Activated CD8-positive, alpha-beta memory T cell treated with anti-CD3 and anti-CD28 coated beads, Interleukin-2, amount 10 ng/mL, durations not matched to agents 7 days and 5 days (primary cell): ENCODE data around the gene CHRNA4. TPM values are rescaled to one million over a fixed set of nuclear protein-coding genes. Genes with fewer than 3 reads are reported as not detected.
"Not testable (repeated sequence)": the region's sequence is repeated elsewhere in the genome, so short reads cannot be mapped to it uniquely, and the experiment has no call there.

Source experiments
- ATAC-seq: fragments of 150-1000 bp; cut with Tn5 transposase; one replicate; pipeline ENCODE4 v1.10.0; 2021; ENCODE audit warnings: moderate library complexity
- CTCF ChIA-PET: fragments of 350-600 bp; sonication (Branson Sonifier 250); formaldehyde crosslinking; loops from one replicate; lab custom pipeline; 2021; ENCODE audit warnings: antibody characterized with exemption; lab: Charles Lee
- DNase-seq: peaks from one replicate; pipeline ENCODE4 v3.0.0-alpha.2; 2020
- H3K27ac Mint-ChIP-seq: one replicate; pipeline ENCODE4 v1.8.0; 2021; ENCODE audit warnings: mild to moderate bottlenecking, mixed read lengths
- H3K27me3 Mint-ChIP-seq: one replicate; pipeline ENCODE4 v1.8.0; 2021; ENCODE audit warnings: mixed read lengths
- H3K36me3 Mint-ChIP-seq: one replicate; pipeline ENCODE4 v1.8.0; 2021; ENCODE audit warnings: mild to moderate bottlenecking, mixed read lengths
- H3K4me1 Mint-ChIP-seq: one replicate; pipeline ENCODE4 v1.8.0; 2021; ENCODE audit warnings: mixed read lengths
- H3K4me3 Mint-ChIP-seq: one replicate; pipeline ENCODE4 v1.8.0; 2021; ENCODE audit warnings: mild to moderate bottlenecking, moderate library complexity, mixed read lengths
- H3K9me3 Mint-ChIP-seq: one replicate; pipeline ENCODE4 v1.8.0; 2022; ENCODE audit warnings: low read depth, mixed read lengths
- total RNA-seq, 2 experiments: library from RNA; stranded (reverse); gene quantifications; one replicate each; pipeline ENCODE4 v1.2.3, GENCODE V29; 2021

Gene CHRNA4
- total RNA-seq, 2 experiments from 2014 or later: not detected

- DNase-seq: no peak
- no peak for ATAC-seq
- Mint-ChIP-seq H3K4me1 (no peaks in the 10 kb centered on the region), H3K36me3 (no peaks in the 10 kb centered on the region), H3K9me3 (peaks cover 12% of the 10 kb centered on the region), H3K27ac (no peak overlapping the region), H3K4me3 (no peak overlapping the region), H3K27me3 (peaks cover 2% of the 10 kb centered on the region)
- CTCF ChIA-PET: no interaction called here
These were observed 18.3 kb downstream of the CHRNA4 start for GRCh38 chr20:63342561-63343459.

DNA sequence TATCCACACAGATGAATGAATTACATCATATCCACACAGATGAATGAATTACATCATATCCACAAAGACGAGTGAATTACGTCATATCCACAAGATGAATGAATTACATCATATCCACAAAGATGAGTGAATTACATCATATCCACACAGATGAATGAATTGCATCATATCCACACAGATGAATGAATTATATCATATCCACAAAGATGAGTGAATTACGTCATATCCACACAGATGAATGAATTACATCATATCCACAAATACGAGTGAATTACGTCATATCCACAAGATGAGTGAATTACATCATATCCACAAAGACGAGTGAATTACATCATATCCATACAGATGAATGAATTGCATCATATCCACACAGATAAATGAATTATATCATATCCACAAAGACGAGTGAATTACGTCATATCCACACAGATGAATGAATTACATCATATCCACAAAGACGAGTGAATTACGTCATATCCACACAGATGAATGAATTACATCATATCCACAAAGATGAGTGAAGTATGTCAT, 20.9 kb downstream of the CHRNA4 start:
- not testable (repeated sequence) for H3K36me3 Mint-ChIP-seq

GRCh38 chr20:63339154-63340094, 21.7 kb downstream of the CHRNA4 start:
- H3K27ac Mint-ChIP-seq, H3K36me3 Mint-ChIP-seq, H3K27me3 Mint-ChIP-seq, ATAC-seq, CTCF ChIA-PET, H3K4me1 Mint-ChIP-seq, DNase-seq, H3K4me3 Mint-ChIP-seq: not testable (repeated sequence)
- peaks cover 12% of the 10 kb centered on the region for H3K9me3 Mint-ChIP-seq

More for the DNA sequence above, 20.9 kb downstream of the CHRNA4 start:
- H3K4me3 Mint-ChIP-seq, H3K27ac Mint-ChIP-seq, DNase-seq, ATAC-seq, CTCF ChIA-PET, H3K27me3 Mint-ChIP-seq, H3K4me1 Mint-ChIP-seq: not testable (repeated sequence)
- peaks cover 12% of the 10 kb centered on the region for H3K9me3 Mint-ChIP-seq

GRCh38 chr20:63337786-63338420, 23.2 kb downstream of the CHRNA4 start:
- CTCF ChIA-PET: interaction anchor here (0.9 kb wide), 1 partner anchor 29 kb away, joined by 3 read pairs; no protein-coding TSS in a partner anchor
- Mint-ChIP-seq H3K27me3 (peaks cover 10% of the 10 kb centered on the region), H3K9me3 (peaks cover 12% of the 10 kb centered on the region), H3K4me1 (no peaks in the 10 kb centered on the region), H3K36me3 (no peaks in the 10 kb centered on the region), H3K4me3 (no peak overlapping the region), H3K27ac (no peak overlapping the region)
- DNase-seq: no peak
- no peak for ATAC-seq

- peaks cover 10% of the 10 kb centered on the region for H3K27me3 Mint-ChIP-seq
- no peak overlapping the region for H3K4me3 Mint-ChIP-seq
- ATAC-seq (no peak), DNase-seq (no peak)
- peaks cover 1% of the 10 kb centered on the region for H3K36me3 Mint-ChIP-seq
- no peak overlapping the region for H3K27ac Mint-ChIP-seq
- CTCF ChIA-PET: no interaction called here
- no peaks in the 10 kb centered on the region for H3K4me1 Mint-ChIP-seq
- peaks cover 19% of the 10 kb centered on the region for H3K9me3 Mint-ChIP-seq
These were observed 24.9 kb downstream of the CHRNA4 start for GRCh38 chr20:63336232-63336752.

DNA sequence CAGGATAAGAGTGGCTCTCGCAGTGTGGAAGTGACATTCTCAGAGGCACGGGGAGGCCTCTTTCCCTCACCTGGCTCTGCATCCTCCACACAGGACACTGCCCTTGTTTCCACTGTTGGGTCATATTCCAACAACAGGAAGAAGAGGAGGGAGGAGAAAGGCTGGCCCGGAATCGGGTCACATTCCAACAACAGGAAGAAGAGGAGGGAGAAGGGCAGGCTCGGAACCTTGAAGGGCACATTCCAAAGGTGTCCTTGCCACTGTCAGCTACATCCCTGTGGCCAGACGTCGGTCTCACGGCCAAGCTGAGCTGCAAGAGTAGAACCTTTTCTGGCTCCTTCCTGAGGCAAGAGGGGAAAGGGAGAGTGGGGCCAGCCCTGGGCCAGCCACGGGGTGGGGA, 25.4 kb downstream of the CHRNA4 start:
- Mint-ChIP-seq H3K9me3 (peaks cover 19% of the 10 kb centered on the region), H3K27me3 (peaks cover 10% of the 10 kb centered on the region), H3K4me1 (no peaks in the 10 kb centered on the region), H3K4me3 (no peak overlapping the region), H3K36me3 (peaks cover 1% of the 10 kb centered on the region), H3K27ac (no peak overlapping the region)
- no peak for ATAC-seq
- CTCF ChIA-PET: no interaction called here
- no peak for DNase-seq

DNA sequence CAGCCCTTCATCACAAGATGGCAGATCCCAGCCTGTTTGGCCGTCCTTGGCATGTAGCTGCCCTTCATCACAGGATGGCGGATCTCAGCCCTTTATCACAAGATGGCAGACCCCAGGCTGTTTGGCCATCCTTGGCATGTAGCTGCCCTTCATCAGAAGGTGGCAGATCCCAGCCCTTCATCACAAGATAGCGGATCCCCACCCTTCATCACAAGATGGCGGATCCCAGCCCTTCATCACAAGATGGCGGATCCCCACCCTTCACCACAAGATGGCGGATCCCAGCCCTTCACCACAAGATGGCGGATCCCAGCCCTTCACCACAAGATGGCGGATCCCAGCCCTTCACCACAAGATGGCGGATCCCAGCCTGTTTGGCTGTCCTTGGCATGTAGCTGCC, 26.1 kb downstream of the CHRNA4 start:
- H3K27ac Mint-ChIP-seq, H3K27me3 Mint-ChIP-seq, H3K36me3 Mint-ChIP-seq, DNase-seq, H3K4me3 Mint-ChIP-seq, CTCF ChIA-PET, ATAC-seq, H3K4me1 Mint-ChIP-seq: not testable (repeated sequence)
- peaks cover 16% of the 10 kb centered on the region for H3K9me3 Mint-ChIP-seq

- DNase-seq (no peak), ATAC-seq (no peak)
- Mint-ChIP-seq H3K27ac (no peak overlapping the region), H3K36me3 (peaks cover 1% of the 10 kb centered on the region), H3K4me3 (no peak overlapping the region), H3K4me1 (no peaks in the 10 kb centered on the region), H3K9me3 (peaks cover 10% of the 10 kb centered on the region), H3K27me3 (peaks cover 10% of the 10 kb centered on the region)
- CTCF ChIA-PET: no interaction called here
These were observed 26.8 kb downstream of the CHRNA4 start for GRCh38 chr20:63334356-63334755.

GRCh38 chr20:63333241-63333836, 27.8 kb downstream of the CHRNA4 start:
- peaks cover 7% of the 10 kb centered on the region for H3K9me3 Mint-ChIP-seq
- no peaks in the 10 kb centered on the region for H3K4me1 Mint-ChIP-seq
- peaks cover 1% of the 10 kb centered on the region for H3K36me3 Mint-ChIP-seq
- H3K27ac Mint-ChIP-seq: no peak overlapping the region
- DNase-seq: no peak
- CTCF ChIA-PET: no interaction called here
- H3K27me3 Mint-ChIP-seq: peaks cover 8% of the 10 kb centered on the region
- no peak overlapping the region for H3K4me3 Mint-ChIP-seq
- no peak for ATAC-seq

DNA sequence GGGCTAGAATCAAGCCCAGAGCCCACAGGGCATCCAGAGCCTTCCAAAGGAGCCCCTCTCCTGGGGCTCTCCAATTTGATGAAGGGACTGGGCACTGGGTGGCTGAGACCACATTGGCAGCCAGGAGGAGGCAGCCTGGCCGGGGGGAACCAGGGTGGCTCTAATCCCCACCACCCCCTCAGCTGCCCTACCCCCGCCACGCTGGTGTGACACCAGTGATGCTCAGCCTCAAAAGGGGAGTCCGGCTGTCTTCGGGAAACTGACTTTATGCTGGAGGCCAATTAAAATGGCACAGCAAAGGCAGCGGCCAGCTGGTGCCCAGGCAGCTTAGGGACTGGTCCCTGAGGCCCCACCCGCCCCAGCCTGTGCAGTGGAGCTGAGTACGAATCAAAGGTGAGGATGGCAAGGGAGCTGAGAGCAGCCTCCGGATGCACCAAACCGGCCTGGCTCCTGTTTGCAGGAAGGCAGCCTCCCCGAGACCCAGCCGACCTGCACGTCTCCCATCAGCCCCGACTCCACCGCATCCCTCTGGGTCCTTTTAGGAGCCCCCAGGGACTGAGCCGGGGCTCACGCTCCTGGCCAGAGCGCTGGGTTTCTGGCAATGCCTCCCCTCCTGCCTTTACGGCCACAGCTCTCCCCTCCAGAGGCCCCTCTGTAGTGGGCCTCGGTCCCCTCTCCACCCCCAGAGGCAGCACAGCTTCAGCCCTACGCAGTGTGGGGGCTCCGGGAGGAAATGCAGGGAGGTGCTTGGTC, 28.5 kb downstream of the CHRNA4 start:
- Mint-ChIP-seq H3K36me3 (peaks cover 1% of the 10 kb centered on the region), H3K4me1 (no peaks in the 10 kb centered on the region), H3K27me3 (peaks cover 7% of the 10 kb centered on the region), H3K27ac (no peak overlapping the region), H3K4me3 (no peak overlapping the region), H3K9me3 (peaks cover 7% of the 10 kb centered on the region)
- CTCF ChIA-PET: no interaction called here
- ATAC-seq: no peak
- DNase-seq: no peak

DNA sequence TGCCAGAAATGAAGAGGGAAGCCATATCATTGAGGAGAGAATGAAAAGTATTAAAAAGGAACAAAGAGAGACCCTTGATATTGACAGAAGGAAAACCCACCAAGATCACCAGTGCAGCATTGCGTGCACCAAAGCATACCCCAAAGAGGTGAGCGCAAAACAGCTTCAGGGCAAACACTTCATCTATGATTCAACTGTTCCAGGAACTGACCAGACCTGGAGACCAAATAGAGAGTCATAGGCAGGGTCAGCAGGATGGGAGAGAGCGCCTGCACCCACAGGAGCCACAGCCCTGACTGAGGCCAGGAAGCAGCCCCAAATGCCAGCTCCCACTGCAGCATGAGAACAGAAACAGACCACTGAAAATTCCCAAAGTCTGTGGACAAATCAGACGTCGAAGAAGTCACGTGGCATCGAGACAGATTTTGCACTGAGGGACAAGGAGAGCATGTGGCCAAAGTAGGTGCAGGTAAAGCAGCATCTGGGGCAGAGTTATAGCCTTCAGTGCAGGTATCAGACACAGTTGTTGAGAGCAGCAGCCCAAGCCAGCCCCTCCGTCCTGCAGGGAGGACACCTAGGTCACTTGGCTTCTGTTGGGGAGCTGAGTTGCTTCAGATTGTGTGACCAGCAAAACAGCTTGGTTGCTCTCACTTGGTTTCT, 29.3 kb downstream of the CHRNA4 start:
- no peak for DNase-seq
- peaks cover 7% of the 10 kb centered on the region for H3K9me3 Mint-ChIP-seq
- CTCF ChIA-PET: no interaction called here
- peaks cover 1% of the 10 kb centered on the region for H3K36me3 Mint-ChIP-seq
- ATAC-seq: no peak
- peaks cover 3% of the 10 kb centered on the region for H3K27me3 Mint-ChIP-seq
- peaks cover 3% of the 10 kb centered on the region for H3K4me1 Mint-ChIP-seq
- H3K4me3 Mint-ChIP-seq: no peak overlapping the region
- no peak overlapping the region for H3K27ac Mint-ChIP-seq
